GM10248 (cell line): Measurements from ENCODE around the gene BCL2A1.
A peak's percentile ranks its signal among the peaks of the same experiment; 100 is the strongest.
"Not testable (repeated sequence)": the region's sequence is repeated elsewhere in the genome, so short reads cannot be mapped to it uniquely, and the experiment has no call there.

ENCODE experiments used
- CTCF ChIA-PET: fragments of 300-600 bp; sonication (Branson Sonifier 250); formaldehyde crosslinking; extraction: SDS; loops from one replicate; lab custom pipeline; 2021; ENCODE audit warnings: antibody characterized with exemption; lab: Yijun Ruan, JAX
- POLR2A ChIA-PET: fragments of 350-650 bp; sonication (Branson Sonifier 250); formaldehyde crosslinking; extraction: SDS; loops from one replicate; lab custom pipeline; 2020; ENCODE audit warnings: antibody characterized with exemption; lab: Yijun Ruan, JAX
- DNase-seq: peaks from one replicate; pipeline ENCODE4 v3.0.0; 2012; ENCODE audit errors: extremely low spot score
- TF ChIP-seq, protein P1 (sequence below): IDR thresholded peaks from 2 replicates; pipeline ENCODE4 v1.5.1; 2012; ENCODE audit warnings: mild to moderate bottlenecking, low read depth; ENCODE audit errors: extremely low read depth, missing control alignments, control extremely low read depth

BCL2A1 gene

DNA sequence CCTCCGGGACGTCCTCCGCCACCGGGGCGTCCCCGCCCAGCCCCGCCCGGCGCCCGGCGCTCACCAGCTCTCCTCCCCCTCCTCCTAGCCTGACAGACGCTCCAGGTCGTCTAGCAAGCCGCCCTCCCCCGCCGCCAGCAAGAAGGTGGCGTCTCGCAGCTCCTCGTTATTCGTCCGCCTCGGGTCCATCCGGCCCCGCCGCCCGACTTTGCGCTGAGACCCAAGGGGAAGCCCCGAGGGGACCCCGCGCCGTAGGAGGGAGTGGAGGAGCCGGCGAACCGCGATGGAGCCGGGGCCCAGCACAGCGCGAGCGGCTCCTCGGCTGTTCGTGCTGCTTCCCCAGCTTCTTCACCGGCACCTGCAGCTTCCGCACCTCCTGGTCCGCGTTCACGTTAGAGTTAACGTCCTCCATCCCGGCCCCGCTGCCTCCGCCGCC is 47.9 kb downstream of the BCL2A1 start:
- DNase-seq, result peak; percentile 83
- TF ChIP-seq, protein P1, sequence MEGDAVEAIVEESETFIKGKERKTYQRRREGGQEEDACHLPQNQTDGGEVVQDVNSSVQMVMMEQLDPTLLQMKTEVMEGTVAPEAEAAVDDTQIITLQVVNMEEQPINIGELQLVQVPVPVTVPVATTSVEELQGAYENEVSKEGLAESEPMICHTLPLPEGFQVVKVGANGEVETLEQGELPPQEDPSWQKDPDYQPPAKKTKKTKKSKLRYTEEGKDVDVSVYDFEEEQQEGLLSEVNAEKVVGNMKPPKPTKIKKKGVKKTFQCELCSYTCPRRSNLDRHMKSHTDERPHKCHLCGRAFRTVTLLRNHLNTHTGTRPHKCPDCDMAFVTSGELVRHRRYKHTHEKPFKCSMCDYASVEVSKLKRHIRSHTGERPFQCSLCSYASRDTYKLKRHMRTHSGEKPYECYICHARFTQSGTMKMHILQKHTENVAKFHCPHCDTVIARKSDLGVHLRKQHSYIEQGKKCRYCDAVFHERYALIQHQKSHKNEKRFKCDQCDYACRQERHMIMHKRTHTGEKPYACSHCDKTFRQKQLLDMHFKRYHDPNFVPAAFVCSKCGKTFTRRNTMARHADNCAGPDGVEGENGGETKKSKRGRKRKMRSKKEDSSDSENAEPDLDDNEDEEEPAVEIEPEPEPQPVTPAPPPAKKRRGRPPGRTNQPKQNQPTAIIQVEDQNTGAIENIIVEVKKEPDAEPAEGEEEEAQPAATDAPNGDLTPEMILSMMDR, result no peak
- ChIA-PET CTCF (interaction anchor here (1.1 to 2.8 kb wide), 8 partner anchors 8 to 70 kb away, joined by 3 to 16 read pairs (median 5); partner anchors contain the start of genes BCL2A1 and MTHFS), POLR2A (interaction anchor here (0.5 to 1.6 kb wide), 13 partner anchors 8 to 253 kb away, joined by 3 to 12 read pairs (median 3); no protein-coding TSS in a partner anchor)

DNA sequence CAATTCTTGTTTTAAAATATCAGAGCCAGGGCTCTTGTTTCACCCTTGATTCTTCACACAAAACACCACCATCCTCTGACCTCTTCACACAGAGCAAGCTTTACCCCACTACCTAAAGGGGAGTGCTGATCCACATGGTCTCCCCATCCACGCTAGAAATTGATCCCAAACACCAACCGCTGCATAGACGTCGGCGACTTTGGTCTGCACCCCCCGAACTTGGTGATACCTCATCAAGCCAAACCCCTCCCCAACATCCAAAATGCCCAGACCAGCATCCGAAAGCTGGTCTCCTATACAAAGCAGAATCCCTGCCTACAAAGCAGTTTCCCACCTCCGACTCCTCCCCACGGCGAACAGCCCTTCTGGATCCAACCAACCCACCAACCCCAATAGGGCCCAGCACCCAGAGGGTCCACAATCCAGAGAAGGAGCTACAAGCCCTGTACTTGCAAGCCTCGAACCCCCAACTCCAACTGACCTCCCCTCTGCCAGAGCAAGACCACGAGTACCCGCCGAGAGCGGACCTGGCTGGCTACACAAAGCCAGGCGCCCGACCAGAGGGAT is 48.4 kb downstream of the BCL2A1 start:
- ChIA-PET POLR2A (interaction anchor here (1.0 to 1.6 kb wide), 6 partner anchors 11 to 55 kb away, joined by 3 to 12 read pairs (median 3); partner anchors contain the start of gene BCL2A1), CTCF (interaction anchor here (0.8 to 2.8 kb wide), 11 partner anchors 8 to 94 kb away, joined by 3 to 16 read pairs (median 5); partner anchors contain the start of genes BCL2A1 and MTHFS)
- no peak for DNase-seq
- TF ChIP-seq, protein P1, result no peak

DNA sequence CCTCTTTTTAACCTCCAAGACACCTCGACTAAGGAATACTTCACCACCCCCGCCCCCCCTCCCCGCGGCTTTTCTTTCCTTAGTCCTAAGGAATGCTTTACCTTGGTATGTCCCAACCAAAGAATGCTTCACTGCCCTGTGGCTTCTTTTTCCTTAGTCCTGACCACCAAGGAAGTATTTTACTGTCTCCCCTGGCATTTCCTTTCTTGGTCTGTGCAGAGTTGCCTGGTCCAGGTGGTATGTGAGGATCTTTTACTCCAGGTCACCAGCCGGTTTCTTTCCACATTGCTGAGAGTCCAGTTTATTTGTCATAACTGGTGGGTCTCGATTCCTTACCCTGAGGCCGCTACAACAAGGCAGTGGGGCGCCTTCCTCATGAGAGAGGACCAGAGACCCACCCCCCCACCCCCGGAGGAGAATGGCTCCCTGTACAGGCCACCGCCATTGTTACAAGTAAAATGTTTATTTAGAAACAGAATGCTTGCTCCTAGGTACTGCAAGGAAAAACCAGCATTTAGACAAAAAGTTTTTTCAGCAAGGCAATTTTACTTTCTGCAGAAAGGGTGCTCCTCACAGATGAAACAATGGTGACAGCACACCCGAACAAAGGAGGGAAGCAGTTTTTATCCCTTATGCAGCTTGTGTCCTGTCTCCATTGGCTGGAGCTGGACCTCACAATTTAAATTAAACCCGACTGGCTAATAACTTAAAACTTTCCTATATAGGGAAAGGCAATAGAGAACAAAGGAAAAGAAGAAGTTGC is 51.1 kb downstream of the BCL2A1 start:
- no peak for DNase-seq
- TF ChIP-seq, protein P1, result no peak
- CTCF ChIA-PET, result no interaction called here
- POLR2A ChIA-PET, result no interaction called here

DNA sequence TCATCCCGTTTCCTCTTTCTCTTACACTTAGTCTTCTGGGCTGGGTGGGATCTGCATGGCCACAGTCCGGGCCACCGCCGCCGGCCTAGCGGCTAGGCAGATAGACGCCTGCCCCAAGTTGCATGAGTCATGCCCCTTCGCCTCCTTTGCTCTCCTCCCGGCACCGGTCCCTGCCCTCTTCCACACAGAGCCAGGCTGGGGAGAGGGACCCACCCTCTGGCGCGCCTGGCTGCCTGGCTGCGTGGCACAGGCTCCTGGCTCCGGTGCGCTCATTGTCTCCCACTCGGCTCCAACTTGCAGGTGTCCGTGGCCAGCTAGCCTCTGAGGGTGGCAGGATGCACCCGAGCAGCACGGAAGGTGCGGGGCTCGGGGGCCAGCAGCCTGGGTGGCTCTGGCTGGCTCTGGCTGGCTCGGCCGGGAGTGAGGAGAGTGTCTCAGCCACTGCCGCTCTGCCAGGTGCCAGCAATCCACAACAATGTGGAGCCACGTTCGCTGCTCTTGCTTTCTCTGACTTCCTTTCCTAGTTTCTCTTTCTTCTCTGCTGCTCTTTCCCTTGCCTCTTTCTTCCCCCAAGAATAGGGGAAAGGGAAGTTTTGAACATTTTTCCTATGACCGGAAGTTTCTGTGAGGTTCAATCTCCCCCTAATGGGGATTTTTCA is 51.8 kb downstream of the BCL2A1 start:
- DNase-seq, result no peak
- ChIA-PET CTCF (no interaction called here), POLR2A (no interaction called here)
- TF ChIP-seq, protein P1, result no peak

DNA sequence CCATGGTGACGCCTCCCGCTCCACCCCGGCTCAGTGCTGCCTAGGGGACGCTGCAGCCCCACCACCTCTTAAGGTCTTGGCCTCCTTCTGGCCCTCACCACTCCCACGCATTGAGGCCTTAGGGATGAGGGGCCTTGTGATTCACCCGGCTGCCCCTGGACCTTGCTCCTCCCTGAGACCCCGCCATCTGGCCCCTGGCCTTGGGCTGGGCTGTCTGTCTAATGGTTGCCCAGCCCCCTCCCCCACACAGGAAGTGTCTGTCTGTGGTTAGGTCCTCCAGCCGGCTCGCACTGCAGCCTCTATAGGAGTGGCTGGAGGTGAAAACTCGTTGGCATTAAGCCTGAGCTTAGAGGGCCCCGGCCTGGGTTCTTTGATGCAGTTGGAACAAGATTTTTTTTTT is 52.7 kb downstream of the BCL2A1 start:
- POLR2A ChIA-PET, result no interaction called here
- CTCF ChIA-PET, result no interaction called here
- TF ChIP-seq, protein P1, result no peak
- no peak for DNase-seq

DNA sequence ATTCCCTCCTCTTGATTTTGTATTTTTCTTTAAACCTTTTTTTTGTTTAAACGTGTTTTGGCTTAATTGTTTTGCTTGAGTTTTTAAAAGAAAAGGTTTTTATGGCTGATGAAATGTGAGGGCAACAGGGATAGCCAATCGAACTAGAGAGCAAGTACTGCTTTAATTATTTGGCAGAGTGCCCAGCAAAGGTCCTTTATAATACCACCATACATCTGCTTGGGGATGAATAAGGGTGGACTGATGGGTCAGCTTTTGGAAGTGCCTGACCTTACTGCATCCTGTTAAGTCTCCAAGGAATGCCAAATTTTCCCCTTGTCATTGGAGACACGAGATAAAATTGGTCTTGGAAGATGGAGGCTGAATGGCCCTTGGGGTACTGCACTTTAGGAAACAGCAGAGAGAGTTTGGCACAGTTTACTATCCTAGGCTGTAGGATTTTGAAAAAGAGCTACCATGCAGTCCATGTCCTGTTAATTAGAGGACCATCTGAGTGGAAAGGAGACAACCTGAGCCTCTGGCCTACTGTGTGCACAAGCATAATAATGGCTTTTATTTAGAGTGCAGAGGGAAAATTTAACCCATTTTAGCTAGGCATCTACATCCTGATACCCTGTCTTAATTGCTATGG is 54.4 kb downstream of the BCL2A1 start:
- no peak for DNase-seq
- TF ChIP-seq, protein P1, result no peak
- ChIA-PET POLR2A (no interaction called here), CTCF (interaction anchor here (1.1 to 3.1 kb wide), 3 partner anchors 11 to 77 kb away, joined by 3 to 6 read pairs (median 3); no protein-coding TSS in a partner anchor)

DNA sequence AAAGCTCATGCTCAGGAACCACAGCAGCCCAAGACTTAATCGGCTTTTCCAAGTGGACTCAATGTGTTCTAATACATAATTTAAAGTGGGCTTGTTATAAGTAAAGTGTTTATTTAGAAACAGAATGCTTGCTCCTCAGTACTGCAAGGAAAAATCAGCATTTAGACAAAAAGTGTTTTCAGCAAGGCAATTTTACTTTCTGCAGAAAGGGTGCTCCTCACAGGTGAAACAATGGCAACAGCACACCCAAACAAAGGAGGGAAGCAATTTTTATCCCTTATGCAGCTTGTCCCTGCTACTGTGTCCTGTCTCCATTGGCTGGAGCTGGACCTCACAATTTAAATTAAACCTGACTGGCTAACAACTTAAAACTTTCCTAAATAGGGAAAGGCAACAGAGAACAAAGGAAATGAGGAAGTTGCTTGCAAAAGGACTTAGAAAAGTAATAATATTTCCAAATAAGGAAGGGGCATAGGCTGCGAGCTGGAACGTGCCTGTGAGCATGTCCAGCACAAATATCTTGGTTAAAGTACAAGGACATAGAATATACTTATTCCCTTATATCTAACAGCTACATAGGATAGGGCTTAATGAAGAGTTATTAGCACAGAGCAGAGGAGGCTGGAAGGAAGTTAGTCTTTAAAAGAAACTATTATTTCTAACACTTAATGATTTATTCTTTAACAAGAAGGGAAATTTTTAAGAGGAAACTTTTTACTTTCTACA is 55.1 kb downstream of the BCL2A1 start:
- ChIA-PET POLR2A (interaction anchor here (1.3 kb wide), 1 partner anchor 8 kb away, joined by 8 read pairs; no protein-coding TSS in a partner anchor), CTCF (interaction anchor here (0.6 to 3.1 kb wide), 3 partner anchors 10 to 77 kb away, joined by 3 to 6 read pairs (median 3); no protein-coding TSS in a partner anchor)

More for the DNA sequence above, 55.1 kb downstream of the BCL2A1 start:
- not testable (repeated sequence) for DNase-seq
